Activated CD8-positive, alpha-beta memory T cell treated with anti-CD3 and anti-CD28 coated beads, Interleukin-2, amount 50 U/mL, for 48 hours (primary cell): ENCODE data around the gene FXR1.

Experiments
- DNase-seq: peaks from one replicate; pipeline ENCODE4 v3.0.0-alpha.2; 2020

The FXR1 gene

GRCh38 chr3:181009225-181009624 is 96.8 kb downstream of the FXR1 start:
- DNase-seq, result peak; percentile 52

GRCh38 chr3:181017690-181018089 is 105.2 kb downstream of the FXR1 start:
- DNase-seq, result no peak

- no peak for DNase-seq
Measured at GRCh38 chr3:181025204-181025603, 112.7 kb downstream of the FXR1 start.

GRCh38 chr3:181030948-181031347 is 118.5 kb downstream of the FXR1 start:
- no peak for DNase-seq
